Measurements from ENCODE around the gene CLDN10. TPM values are rescaled to one million over a fixed set of nuclear protein-coding genes. Genes with fewer than 3 reads are reported as not detected.

The CLDN10 gene
- total and polyA plus RNA-seq, 2 of the 8 experiments (the other 6 are each of a cell fraction or from before 2014, with no cell fraction given) = 41.2 to 43.6 TPM

GRCh38 chr13:95541911-95542474, 10.5 kb upstream of the CLDN10 start:
- no peak for TF ChIP-seq SIRT6 (IDR thresholded peaks at IDR 0.05; ENCODE audit: low read length)
- no peak for TF ChIP-seq CTBP2 (IDR thresholded peaks at IDR 0.05; ENCODE audit: borderline replicate concordance, insufficient read depth, insufficient read length, low read length)
- no peaks in the 10 kb centered on the region for H3K36me3 ChIP-seq (ENCODE audit: control insufficient read depth in 2 of 4, insufficient read depth in 4 of 4, low read length in 3 of 4)
- H3K23me2 ChIP-seq (ENCODE audit: low read depth, low read length) = no peaks in the 10 kb centered on the region
- CTCF ChIA-PET (ENCODE audit: partially characterized antibody) = interaction anchor here (1.3 to 2.2 kb wide), 5 partner anchors 9 to 49 kb away, joined by 3 to 11 read pairs (median 4); partner anchors contain the start of gene CLDN10
- no peak overlapping the region for H3K4me2 ChIP-seq (ENCODE audit: insufficient read depth in 1 of 2, low read depth in 2 of 2, low read length in 2 of 2)
- WGBS, 2 experiments (ENCODE audit: extremely low coverage in 1 of 2, insufficient coverage in 1 of 2, insufficient read length in 1 of 2, insufficient replicate concordance in 2 of 2, low coverage in 1 of 2, low lambda C conversion rate in 2 of 2, missing lambda C conversion rate in 1 of 2) = 85% methylated on average over 8 of the region's 8 CpGs; no CpG with 5 or more reads in 1 of the 2 experiments
- no peak overlapping the region for H2BK120ac ChIP-seq (replicated peaks; ENCODE audit: low read depth, low read length)
- DNase-seq (ENCODE audit: low read depth in 1 of 2, low spot score in 2 of 2) (no peak), FAIRE-seq (no peak)
- H3K23ac ChIP-seq (ENCODE audit: insufficient read length) = no peak overlapping the region
- no peaks in the 10 kb centered on the region for H3K27me3 ChIP-seq (replicated peaks in 1 of 4; ENCODE audit: control insufficient read depth in 3 of 4, extremely low read depth in 1 of 4, insufficient read depth in 3 of 4, low read length in 3 of 4)
- H4K5ac ChIP-seq (ENCODE audit: insufficient read length, low read depth, low read length) = no peak overlapping the region
- no peak overlapping the region for H3K9ac ChIP-seq (replicated peaks in 1 of 4; ENCODE audit: extremely low read depth in 1 of 4, low read depth in 3 of 4, low read length in 3 of 4)
- H3K27ac ChIP-seq (ENCODE audit: low read depth, low read length) = no peak overlapping the region
- no peak overlapping the region for H3K4me3 ChIP-seq (ENCODE audit: extremely low read depth in 1 of 4, insufficient read depth in 2 of 4, low read depth in 3 of 4, low read length in 4 of 4)
- no peak overlapping the region for H3K4ac ChIP-seq (replicated peaks; ENCODE audit: insufficient read length, low read depth, low read length)
- no peak overlapping the region for H4K8ac ChIP-seq (ENCODE audit: extremely low read depth, insufficient read depth, low read length)
- H2BK20ac ChIP-seq (ENCODE audit: low read length) = no peak overlapping the region
- no peaks in the 10 kb centered on the region for H4K20me1 ChIP-seq (replicated peaks in 1 of 2; ENCODE audit: control insufficient read depth in 1 of 2, insufficient read depth in 2 of 2, low read length in 2 of 2)
- H2AFZ ChIP-seq (ENCODE audit: low read length) = no peak overlapping the region
- POLR2A ChIA-PET (ENCODE audit: partially characterized antibody) = interaction anchor here (1.1 kb wide), 1 partner anchor 24 kb away, joined by 4 read pairs; no protein-coding TSS in a partner anchor
- no peaks in the 10 kb centered on the region for H3K79me1 ChIP-seq (ENCODE audit: low read depth, low read length)
- H3K9me3 ChIP-seq (ENCODE audit: insufficient read depth in 2 of 2, low read depth in 1 of 2, low read length in 1 of 2) = no peaks in the 10 kb centered on the region
- H4K91ac ChIP-seq (replicated peaks; ENCODE audit: insufficient read length, low read length) = no peak overlapping the region
- H3K79me2 ChIP-seq (ENCODE audit: control insufficient read depth in 1 of 2, insufficient read depth in 2 of 2, low read length in 2 of 2) = no peaks in the 10 kb centered on the region
- peaks cover 0 to 4% (median 2%) of the 10 kb centered on the region in 4 experiments; a peak in 3 of 7 replicates for H3K4me1 ChIP-seq (replicated peaks in 1 of 4; ENCODE audit: control insufficient read depth in 3 of 4, insufficient read depth in 4 of 4, low read length in 3 of 4)
- H3K14ac ChIP-seq (ENCODE audit: insufficient read length) = no peak overlapping the region
- H3K56ac ChIP-seq (replicated peaks; ENCODE audit: insufficient read length, low read depth, low read length) = no peak overlapping the region
- H2BK12ac ChIP-seq (ENCODE audit: low read depth, low read length) = no peak overlapping the region
- no peak overlapping the region for H2BK15ac ChIP-seq (ENCODE audit: low read length)
- H2AK5ac ChIP-seq (ENCODE audit: low read depth, low read length) = no peak overlapping the region
- H2BK5ac ChIP-seq (ENCODE audit: low read depth, low read length) = no peak overlapping the region
- no peak overlapping the region for H3K18ac ChIP-seq (ENCODE audit: extremely low read depth, low read length)
